ENCODE results near the gene MSI2.

Gene MSI2

DNA sequence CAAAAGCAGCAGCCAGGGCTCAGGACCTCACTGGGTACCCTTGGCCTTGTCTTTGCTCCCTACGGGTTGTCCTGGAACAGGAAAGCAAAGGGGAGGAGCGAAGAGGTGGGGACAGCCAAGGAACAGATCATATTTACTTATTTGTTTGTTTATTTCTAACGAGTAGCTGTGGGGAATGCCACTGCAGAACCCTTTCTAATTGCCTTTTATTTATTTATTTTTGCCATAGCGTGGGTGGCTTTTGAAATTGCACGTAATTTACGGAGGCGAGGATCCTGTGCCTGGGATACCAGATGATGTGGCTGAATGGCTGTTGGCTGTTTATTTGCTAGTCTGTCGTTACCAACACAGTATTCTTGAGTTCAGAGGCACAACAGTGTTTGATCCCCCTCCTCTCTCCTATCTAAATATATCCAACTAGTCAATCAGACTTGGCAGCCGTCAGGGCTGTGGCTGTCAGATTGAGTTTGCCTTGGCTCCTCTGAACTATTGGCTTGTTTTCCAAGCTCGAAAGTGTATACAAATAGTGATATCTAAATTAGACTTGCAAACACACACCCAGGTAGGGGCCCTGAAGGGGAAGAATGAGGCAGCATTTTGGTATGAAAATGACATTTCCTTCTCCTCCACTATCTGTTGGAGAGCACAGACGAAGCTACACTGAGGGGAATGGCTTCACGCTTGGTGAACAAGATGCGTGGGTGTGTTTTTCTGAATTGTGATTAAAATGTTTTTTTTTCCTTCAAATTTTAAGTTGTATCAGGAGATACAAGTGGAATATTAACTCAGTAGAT lies 110.4 kb downstream of the MSI2 start:
- no peak for DNase-seq (ENCODE audit: low read depth in 2 of 2)

DNA sequence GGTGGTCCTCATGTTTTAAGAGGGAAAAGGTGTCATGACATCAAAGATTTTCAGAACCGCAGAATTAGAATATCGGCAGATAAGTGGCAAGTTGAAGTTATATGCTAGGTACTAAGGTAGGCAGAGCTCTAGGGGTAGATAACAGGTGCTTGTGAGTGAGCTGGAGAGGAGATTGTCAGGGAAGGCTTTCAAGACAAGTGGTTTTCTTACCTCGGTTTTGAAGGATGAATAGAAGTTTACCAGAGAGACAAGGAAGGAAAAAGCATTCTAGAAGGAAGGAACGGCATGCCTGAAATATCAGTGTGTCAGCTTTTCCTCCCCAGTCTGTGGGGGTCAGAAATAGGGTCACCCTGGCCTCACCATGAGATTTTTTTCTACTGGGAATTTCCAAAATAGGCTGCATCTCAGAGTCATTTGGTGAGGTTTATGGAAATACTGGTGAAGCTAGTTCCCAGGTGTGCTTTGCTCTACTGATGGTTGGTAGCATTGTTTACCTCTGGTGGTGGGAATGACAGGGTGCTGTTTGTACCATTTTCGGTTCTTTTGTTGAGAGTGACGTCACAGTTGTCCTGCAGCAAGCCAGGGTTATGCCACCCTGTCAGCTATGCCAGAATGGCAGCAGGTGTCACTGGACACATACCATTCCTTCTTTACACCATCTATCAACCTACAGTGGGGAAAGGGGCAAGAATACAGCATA lies 112.5 kb downstream of the MSI2 start:
- DNase-seq (ENCODE audit: low read depth in 2 of 2): no peak

DNA sequence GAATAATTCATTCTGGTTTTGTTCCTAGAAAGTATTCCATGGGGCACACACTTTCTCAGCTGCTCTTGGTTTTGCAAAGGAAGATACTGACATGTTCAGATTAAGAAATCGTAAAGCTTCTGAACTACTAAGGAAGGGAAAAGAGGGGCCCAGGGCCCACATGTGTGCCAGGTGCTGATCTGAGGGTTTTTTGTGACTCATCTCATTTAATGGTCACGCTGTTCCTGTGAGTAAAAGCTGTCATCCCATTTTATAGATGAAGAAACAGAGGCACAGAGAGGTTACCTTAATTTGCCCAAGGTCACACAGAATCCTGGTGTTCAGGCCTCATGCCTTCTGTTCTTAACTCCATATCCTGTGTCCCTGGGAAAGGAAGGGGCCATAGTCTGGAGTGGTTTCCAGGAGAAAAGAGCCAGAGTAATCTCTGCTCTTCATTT lies 113.2 kb downstream of the MSI2 start:
- DNase-seq (ENCODE audit: low read depth in 2 of 2): no peak

DNA sequence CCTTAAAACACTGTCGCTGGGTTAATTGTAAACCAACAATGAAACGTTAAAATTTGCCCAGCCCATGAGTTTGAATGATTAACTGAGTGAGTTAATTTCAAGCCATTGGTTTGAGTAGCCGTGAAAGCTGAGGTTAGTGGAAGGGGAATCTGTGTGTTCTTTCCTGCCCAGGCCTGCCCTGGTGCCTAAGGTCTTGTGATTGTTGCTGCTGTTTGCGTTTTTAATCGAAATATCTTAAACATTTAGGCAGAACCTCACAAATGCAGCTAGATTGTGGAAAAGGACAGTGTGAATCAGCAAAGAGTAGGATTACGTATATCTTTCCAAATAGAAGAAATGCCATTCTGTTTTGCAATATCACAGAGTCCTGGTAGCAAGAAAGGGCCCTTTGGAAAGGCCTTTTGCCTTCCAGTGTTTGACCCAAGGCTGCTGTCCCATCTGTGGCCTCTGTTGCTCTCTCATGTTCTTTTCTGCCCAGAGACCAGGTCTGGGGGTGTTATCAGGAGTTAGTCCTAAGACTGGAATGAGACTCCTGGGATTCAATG lies 113.8 kb downstream of the MSI2 start:
- no peak for DNase-seq (ENCODE audit: low read depth in 2 of 2)

DNA sequence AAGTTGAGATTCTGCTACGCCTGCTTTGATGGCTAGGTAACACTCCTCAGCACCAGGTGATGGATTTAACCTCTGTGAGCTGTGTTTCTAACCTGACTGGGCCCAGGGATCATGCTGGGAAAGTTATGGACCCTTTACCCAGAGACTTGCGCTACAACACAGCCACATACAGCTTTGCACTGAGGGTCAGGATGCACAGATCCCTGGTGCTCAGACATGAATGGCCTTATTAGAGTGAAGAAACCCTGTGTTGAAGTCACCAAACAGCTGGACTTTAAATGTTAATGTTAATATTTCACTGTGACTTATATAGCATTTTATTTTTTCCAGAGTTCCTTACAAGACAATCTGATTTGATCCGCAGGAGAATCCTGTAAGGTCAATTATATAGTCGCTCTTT lies 114.3 kb downstream of the MSI2 start:
- no peak for DNase-seq (ENCODE audit: low read depth in 2 of 2)

DNA sequence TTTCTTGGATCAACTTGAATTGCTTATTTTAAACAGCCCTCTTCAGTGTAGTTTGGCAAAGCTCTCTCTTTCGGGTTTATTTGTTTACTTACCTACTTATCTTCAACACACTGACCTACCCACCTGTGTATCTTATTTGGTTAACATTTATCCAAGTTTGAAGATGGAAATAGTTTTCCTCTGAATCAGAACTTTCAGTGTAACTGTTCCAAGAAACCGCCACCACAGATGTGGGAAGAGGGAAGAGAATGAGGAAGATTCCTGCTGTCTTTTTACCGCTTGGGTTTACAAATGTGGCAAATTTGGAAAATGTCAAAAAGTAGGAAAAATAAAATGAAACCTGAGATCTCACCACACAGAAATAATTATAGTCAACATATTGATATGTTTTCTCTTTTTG lies 115.8 kb downstream of the MSI2 start:
- DNase-seq (ENCODE audit: low read depth in 2 of 2): no peak

DNA sequence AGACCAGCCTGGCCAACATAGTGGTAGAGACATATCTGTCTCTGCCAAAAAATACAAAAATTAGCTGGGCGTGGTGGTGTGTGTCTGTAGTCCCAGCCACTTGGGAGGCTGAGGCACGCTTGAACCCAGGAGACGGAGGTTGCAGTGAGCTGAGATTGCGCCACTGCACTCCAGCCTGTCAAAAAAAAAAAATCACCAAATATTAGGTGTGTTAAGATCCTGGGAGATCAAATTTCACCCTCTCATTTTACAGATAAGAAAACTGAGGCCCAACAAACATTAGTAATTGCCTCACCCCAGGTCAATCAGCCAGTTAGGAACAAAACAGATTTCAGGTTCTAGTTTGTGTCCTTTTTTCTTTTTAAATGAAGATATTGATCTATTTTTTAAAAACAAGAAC lies 116.7 kb downstream of the MSI2 start:
- no peak for DNase-seq (ENCODE audit: low read depth in 2 of 2)

DNA sequence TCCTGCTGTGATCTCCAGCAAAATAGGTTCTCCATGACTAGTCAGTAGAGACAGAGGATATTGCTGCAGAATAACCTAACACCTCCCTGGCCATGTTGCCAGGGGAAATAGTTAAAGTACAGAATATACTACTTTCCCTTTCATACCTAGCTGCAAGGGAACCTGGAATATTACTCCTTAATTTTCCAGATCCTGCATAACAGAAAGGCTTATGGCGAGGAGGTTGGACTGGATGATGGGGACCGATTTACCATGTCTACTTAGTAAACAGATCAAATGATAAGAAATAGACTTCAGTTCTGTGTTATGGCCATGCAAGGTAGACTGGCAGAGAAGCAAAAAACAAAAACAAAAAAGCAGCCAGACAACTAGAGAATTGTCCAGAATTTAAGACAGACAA lies 117.4 kb downstream of the MSI2 start:
- no peak for DNase-seq (ENCODE audit: low read depth in 2 of 2)

DNA sequence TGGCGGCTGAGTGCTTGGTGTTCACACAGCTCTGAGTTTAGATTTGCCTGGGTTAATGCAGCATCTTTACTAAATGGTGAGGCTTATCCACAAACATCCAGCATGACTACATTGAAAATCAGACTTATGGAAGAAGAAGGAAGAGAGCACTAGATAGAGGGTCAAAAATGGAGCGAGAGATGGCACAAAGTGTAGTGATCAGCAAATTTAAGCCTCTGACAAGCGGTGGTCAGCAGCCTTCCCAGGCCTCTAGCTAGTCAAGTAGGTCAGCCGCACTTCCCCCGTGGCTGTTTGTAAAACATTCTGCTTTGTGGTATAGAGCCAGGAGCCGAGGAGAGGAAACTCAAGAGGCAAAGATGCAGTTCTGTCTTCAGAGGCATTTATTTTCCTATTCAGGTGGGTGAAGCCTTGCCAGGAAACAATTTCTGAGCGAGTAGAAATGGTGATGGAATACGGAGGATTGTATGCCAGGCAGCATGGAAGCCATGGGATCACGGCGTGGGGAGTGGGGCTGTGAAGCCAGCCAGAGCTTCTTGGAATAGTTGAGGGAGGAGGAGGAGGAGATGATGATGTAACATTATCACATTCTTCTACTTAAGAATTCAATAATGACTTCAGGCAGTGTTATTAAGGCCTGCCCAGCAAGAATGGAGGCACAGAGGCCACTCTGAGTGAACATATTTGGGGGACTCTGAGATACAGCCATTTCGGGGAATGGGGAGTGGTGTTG lies 118.9 kb downstream of the MSI2 start:
- no peak for DNase-seq (ENCODE audit: low read depth in 2 of 2)

DNA sequence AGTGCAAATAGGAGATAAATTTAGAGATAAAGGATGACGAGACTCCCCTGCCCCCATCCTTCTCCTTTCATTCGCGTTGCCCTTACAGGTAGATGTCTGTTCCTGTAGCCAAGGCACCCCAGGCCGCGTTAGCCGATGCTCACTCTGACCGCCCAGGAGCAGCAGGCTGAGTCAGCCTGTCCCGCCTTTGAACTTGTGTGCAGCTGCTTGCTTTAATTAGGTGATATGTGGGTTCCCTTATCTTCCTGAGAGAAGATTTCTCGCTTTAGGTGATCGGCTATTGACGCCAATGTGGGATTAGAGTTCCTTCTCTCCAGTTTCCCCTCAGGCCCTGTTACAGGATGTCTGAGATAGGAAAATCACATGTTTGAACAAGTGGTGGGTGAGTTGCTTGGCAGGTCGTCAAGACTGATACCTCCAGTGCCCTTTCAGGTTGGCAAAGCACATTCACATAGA lies 119.5 kb downstream of the MSI2 start:
- DNase-seq (ENCODE audit: low read depth in 2 of 2): no peak

DNA sequence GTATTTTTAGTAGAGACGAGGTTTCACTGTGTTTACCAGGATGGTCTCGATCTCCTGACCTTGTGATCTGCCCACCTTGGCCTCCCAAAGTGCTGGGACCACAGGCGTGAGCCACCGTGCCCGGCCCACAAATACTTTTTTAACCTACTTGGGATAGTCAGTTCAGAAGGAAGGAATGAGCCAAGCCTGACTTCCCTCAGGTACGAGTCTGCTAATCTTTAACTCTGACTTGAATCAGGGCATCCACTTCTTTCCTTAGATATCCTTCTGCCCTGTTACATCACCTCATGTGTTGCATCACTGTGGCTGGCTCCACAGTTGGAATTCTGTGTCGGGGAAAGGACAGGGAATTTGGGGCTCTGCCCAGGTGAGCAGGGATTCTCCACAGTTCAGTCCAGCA lies 120.8 kb downstream of the MSI2 start:
- DNase-seq (ENCODE audit: low read depth in 2 of 2): no peak

DNA sequence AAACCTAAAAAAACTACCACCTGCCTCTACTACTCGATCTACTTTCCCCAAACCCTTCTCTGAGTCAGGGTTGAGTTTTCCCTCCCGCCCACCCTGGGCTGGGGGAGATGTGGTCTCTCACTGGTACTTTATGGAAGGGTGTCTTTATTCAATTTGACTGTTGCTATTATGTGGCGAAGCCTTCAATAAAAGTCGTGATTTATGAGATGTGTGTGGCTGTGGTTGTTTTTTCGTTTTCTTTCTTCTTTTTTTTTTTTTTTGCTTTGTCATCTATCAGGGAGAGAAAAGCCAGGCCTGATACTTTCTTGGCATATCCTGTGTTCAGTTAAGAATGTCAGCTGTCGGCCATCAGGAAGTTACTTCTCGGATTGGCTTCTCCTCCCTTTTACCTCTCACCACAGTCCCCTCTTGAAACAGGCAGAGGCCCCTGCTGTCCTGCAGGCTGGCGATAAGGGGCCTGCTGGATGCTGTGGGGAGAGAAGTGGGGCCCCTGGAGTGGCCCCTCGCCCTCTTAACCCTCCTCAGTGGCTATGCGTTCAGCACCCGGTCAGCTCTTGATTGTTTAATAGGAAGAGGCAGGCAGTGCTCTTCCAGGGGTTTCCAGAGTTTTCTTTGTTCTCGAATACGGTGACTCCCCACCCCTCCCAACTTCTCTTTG lies 123.0 kb downstream of the MSI2 start:
- peak in 1 of 2 donors; percentile 25 for DNase-seq (ENCODE audit: low read depth in 2 of 2)

DNA sequence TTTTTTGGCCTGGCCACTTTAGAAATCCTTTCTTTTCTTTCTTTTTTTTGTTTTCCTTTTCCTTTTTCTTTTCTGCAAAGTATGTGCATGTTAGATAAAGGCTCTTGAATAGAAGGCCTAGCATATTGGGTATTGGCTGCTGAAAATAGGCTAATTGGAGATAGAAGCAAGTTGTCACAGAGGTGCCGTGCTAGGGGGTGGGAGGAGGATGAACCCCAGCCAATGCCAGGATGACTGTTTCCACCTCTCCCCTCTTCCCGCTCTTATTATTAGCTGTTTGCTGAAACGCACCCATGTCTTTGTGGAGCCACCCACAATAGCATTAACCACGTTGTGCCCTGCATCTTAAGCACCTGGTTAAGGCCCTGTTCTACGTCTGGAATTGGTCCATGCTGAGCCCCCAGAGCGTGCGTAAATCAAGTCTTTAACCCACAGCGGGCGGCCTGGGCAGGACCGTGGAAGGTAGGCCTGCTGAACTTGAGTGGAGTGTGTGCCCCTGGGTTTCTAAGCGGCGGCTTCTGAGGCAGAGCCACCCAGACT lies 123.6 kb downstream of the MSI2 start:
- DNase-seq (ENCODE audit: low read depth in 2 of 2): no peak

DNA sequence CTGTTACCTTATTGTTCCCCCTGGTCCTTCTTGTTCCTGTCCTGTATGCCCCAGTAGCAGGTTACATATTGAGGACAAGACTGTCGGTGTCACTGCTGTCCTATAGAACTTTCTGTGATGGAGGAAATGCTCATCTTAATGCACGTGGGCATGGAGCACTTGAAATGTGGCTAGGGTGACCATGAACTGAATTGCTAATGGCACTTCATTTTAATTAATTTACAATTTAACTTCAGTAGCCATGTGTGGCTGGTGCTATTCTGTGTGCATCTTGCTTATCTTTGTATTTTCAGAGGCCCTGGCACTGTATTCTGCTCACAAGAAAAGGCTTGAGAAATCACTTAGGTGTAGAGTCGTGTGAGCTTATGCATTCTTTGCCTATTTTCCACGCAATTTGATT lies 125.2 kb downstream of the MSI2 start:
- no peak for DNase-seq (ENCODE audit: low read depth in 2 of 2)

DNA sequence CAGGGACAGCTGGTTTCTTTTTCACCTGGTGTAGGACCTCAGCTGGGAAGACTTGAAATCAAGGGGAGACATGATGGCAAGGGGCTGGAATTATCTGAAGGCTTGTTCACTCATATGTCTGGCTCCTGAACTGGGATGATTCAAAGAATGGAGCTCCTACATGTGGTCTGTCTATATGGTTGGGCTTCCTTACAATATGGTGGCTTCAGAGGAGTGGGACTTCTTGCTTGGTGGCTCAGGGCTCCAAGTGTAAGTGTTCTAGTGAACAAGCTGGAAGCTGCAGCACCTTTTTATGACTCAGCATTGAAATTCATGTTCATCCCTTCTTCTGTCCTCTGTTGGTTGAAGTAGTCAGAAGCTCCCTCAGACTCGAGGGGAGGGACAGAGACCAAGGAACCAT lies 127.9 kb downstream of the MSI2 start:
- DNase-seq (ENCODE audit: low read depth in 2 of 2): no peak

DNA sequence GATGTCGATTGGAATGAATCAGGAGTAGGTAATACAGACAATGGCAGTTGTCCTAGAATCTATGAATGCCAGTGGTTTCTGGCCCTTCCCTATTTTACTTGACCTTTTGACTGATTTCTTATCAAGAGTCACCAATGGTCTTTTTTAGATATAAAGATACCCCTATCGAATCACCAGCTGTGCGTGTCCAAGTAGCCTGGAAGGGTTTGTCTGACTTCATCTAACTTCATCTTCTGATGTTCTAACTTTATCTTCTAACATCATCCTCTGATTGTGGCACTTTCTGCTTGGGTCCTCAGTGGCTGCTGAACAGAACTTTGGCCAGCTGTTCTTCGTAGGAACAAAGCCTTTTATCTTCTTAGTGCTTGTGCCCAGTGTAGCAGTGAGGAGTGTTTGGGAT lies 129.7 kb downstream of the MSI2 start:
- no peak for DNase-seq (ENCODE audit: low read depth in 2 of 2)

DNA sequence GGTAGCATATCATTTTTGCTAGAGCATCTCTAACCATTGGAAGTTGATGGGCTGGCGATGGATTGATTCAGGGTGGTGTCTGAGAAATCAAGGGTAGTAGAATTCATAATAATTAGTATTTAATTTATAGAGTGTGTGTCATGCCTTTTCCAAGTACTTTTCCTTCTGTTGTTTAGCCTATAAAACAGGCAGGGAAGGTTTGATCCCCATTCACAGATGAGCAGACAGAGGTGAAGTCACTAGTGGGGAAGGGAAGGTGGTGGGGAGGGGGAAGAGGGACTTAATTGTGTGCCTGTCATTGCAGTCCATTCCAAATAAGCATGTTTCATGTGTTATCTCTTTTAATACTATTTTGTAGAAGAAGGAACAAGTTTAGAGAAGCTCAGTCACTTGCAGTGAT lies 131.3 kb downstream of the MSI2 start:
- no peak for DNase-seq (ENCODE audit: low read depth in 2 of 2)

DNA sequence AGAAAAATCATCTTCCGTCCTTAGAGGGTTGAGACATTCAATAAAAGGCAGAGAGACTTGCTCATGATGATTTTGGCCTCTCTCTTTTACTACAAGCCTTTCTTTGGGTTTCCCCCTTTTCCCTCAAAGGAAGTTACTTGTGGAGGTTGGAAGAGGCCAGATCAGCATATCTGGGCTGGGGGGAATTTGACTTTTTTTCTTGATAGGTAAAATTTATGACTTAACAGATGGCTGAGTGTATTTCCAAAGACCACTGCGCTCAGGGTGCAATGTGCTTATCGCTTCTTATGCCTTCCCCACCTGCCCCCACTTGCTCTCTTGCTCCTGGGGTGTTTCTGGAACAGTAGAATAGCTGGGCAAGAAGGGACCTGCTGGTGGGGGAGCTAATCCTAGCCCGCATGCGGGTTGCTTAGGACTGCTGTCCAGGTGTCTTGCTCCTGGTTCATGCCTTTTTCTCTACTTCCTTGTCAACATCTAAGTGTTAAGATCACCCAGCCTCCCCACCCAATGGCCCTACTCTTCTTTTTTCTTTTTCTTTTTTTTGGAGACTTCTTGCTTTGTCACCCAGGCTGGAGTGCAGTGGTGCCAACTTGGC lies 131.9 kb downstream of the MSI2 start:
- no peak for DNase-seq (ENCODE audit: low read depth in 2 of 2)

DNA sequence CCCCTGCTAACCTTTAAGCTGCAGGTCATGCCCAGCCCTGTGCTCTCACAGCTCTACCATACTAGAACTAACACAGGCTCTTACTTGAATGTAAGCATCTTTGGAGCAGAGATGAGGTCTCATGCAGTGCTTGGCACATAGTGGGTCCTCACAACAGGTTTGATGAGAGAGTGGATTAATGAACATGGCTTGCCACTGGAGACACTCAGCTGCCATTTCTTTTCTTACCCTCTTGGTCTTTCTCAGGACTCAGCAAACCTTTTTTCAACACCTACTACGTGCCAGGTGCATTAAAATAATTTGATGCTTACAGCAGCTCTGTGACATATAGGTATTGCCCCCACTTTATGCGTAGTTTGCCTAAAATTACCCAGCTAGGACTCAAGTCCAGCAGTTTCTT lies 133.2 kb downstream of the MSI2 start:
- no peak for DNase-seq (ENCODE audit: low read depth in 2 of 2)

DNA sequence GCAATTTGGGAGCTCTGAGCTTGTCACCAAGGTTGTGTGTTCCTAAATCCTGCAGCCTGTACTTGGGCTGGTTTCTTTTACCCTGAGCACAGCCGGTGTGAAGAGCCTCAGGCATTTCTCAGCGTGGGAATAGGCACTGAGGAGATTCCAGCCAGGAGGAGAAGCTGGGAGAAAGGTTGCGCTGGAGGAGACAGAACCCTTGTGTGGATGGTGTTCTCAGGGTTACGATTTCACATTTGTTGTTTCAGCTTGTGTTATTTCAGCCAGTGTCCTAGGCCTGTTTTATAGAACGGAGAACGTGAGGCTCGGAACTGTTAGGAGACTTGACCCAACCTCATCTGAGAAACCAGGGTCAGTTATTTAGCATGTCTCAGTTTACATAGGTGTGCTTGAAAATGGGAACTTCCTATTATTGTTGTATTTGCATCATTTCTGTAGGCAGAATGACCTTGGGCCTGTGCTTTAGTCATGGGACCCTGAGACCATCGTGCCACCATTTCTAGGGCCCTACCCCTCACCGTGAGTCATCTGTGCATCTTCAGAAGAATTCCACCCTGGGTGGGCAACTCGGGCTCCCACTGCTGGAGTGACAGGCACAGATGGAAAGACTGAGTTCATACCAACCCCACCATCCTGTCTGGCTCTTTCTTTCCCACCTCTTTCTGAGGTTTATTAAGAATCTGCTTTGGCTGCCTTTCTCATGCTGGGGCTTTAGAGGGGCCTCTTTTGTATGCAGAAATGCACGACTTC lies 134.9 kb downstream of the MSI2 start:
- no peak for DNase-seq (ENCODE audit: low read depth in 2 of 2)

Measured in stimulated activated CD8-positive, alpha-beta memory T cell treated with anti-CD3 and anti-CD28 coated beads, Interleukin-15, amount 100 ng/mL, for 48 hours (primary cell).